Mesothelial cell of epicardium (in vitro differentiated cells): Measurements from ENCODE around the gene C11orf97. TPM values are rescaled to one million over a fixed set of nuclear protein-coding genes. Genes with fewer than 3 reads are reported as not detected.

Experiments
- DNase-seq, 2 experiments: peaks; one replicate each; pipeline ENCODE4 v3.0.0; 2021; ENCODE audit warnings: low spot score in 2 of 2; ENCODE audit not compliant: unreplicated experiment in 2 of 2
- H3K27ac Mint-ChIP-seq: 2 replicates; pipeline ENCODE4 v1.8.0; 2021; ENCODE audit warnings: mixed read lengths
- H3K27me3 Mint-ChIP-seq: 2 replicates; pipeline ENCODE4 v1.8.0; 2021; ENCODE audit warnings: low read depth, mixed read lengths
- H3K36me3 Mint-ChIP-seq: 2 replicates; pipeline ENCODE4 v1.8.0; 2021; ENCODE audit warnings: mixed read lengths
- H3K4me1 Mint-ChIP-seq: 2 replicates; pipeline ENCODE4 v1.8.0; 2021; ENCODE audit warnings: mixed read lengths
- H3K4me3 Mint-ChIP-seq: 2 replicates; pipeline ENCODE4 v1.8.0; 2021; ENCODE audit warnings: mild to moderate bottlenecking, moderate library complexity, mixed read lengths
- H3K9me3 Mint-ChIP-seq: 2 replicates; pipeline ENCODE4 v1.8.0; 2021; ENCODE audit warnings: mixed read lengths
- CTCF ChIP-seq: fragments of 200-600 bp; sonication (generic); IDR thresholded peaks from one replicate; pipeline ENCODE4 v1.5.0; 2021; ENCODE audit warnings: antibody characterized with exemption; ENCODE audit not compliant: unreplicated experiment
- total RNA-seq: library from RNA; stranded (reverse); gene quantifications from 3 replicates; pipeline ENCODE4 v1.2.1, GENCODE V29; 2021

Gene C11orf97
- total RNA-seq, 1 donor from 2014 or later, result not detected

- TF ChIP-seq CTCF, result no peak
- Mint-ChIP-seq H3K27me3 (peaks cover 7% of the 10 kb centered on the region), H3K27ac (no peak overlapping the region), H3K9me3 (no peaks in the 10 kb centered on the region), H3K4me3 (no peak overlapping the region), H3K36me3 (no peaks in the 10 kb centered on the region), H3K4me1 (peaks cover 5% of the 10 kb centered on the region)
- DNase-seq, result no peak
Measured at GRCh38 chr11:94518300-94518699, 6.0 kb downstream of the C11orf97 start.

- DNase-seq, result no peak
- H3K9me3 Mint-ChIP-seq, result no peaks in the 10 kb centered on the region
- no peak overlapping the region for H3K4me3 Mint-ChIP-seq
Measured at GRCh38 chr11:94519478-94520084, 7.3 kb downstream of the C11orf97 start.

DNA sequence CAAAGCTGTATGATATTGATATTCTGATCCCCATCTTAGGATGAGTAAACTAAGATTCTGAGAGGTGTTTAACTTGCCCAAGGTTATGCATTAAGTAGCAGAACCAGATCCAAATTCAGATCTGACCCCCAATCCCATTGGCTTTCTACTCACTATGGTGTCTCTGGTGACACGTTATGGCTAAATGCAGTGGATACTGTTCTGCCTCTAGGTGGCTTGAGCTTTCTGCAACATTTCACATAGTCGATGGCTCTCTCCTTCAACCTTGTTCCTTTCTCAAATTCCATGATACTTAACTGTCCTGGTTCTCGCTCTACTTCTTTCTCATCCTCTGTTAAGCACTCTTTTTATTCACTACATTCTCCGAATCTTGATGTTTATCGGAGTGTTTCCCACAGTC, 9.4 kb downstream of the C11orf97 start:
- H3K4me3 Mint-ChIP-seq, result no peak overlapping the region
- peaks cover 33% of the 10 kb centered on the region for H3K4me1 Mint-ChIP-seq
- H3K36me3 Mint-ChIP-seq, result no peaks in the 10 kb centered on the region
- no peaks in the 10 kb centered on the region for H3K27me3 Mint-ChIP-seq
- no peak overlapping the region for H3K27ac Mint-ChIP-seq
- DNase-seq, result no peak
- no peaks in the 10 kb centered on the region for H3K9me3 Mint-ChIP-seq
- TF ChIP-seq CTCF, result no peak

More at GRCh38 chr11:94519478-94520084, 7.3 kb downstream of the C11orf97 start:
- Mint-ChIP-seq H3K4me1 (peaks cover 15% of the 10 kb centered on the region), H3K27ac (no peak overlapping the region), H3K36me3 (no peaks in the 10 kb centered on the region), H3K27me3 (peaks cover 7% of the 10 kb centered on the region)
- TF ChIP-seq CTCF, result peak; percentile 69

DNA sequence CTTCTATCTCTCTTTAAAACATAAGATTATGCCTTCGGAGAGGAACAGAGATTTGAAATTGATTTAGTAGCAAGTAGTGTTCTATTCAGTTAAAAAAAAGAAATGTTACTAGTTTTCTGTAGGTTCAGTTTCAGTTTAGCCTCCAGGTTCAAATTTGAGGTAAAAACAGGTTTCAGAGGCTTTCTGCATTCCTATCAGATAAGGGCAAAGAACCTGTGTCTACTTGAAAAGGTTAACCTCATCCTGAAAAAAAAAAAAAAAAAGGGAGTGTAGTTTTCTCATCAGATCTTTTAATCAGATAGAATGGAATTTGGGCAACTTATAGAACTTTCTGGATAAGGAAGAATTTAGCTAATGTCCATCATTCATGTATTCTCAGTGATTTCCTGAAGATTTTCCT, 12.1 kb downstream of the C11orf97 start:
- no peak overlapping the region for H3K4me3 Mint-ChIP-seq
- H3K9me3 Mint-ChIP-seq, result no peaks in the 10 kb centered on the region
- H3K27me3 Mint-ChIP-seq, result no peaks in the 10 kb centered on the region
- DNase-seq, result no peak
- TF ChIP-seq CTCF, result no peak
- H3K4me1 Mint-ChIP-seq, result peaks cover 53% of the 10 kb centered on the region
- H3K27ac Mint-ChIP-seq, result peak overlapping the region; percentile 44
- no peaks in the 10 kb centered on the region for H3K36me3 Mint-ChIP-seq

DNA sequence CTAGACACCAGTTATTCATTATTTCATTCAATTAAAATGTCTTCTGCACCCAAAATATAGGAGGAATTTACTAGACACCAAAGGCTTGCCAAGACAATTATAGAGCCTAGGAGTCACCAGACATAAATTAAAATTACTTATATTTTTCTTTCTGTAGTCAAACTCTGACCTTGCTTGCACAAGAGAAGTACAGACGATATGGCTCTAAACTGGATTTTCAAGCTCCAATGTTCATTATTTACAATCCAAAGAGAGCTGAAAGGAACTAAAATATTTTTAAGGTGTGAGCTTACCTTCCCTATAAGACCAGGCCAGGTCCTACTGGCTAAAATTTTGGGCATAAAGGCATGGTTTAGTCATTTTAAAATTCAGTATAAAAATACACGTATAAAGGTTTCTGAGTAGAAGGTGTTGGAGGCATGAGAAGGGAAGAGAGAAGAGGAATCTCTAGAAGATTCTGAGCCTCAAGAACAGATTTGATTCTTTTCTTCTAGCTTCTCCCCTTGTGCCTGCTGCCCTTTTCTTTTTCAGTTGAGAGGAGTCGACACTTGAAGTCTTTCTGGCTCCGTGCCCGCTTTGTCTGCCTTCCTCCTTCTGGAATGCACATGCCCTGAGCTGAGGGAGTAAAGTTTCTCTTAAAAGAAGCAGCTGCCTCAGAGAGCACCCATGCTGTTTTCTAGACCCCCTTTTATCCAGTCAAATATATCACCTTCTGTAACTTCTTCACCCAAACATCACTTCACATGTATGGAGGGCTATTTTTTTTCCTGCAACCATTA, 13.5 kb downstream of the C11orf97 start:
- no peaks in the 10 kb centered on the region for H3K27me3 Mint-ChIP-seq
- peak; percentile 75 to 85 for DNase-seq
- no peaks in the 10 kb centered on the region for H3K9me3 Mint-ChIP-seq
- no peaks in the 10 kb centered on the region for H3K36me3 Mint-ChIP-seq
- peak overlapping the region; percentile 98 for H3K27ac Mint-ChIP-seq
- H3K4me1 Mint-ChIP-seq, result peaks cover 53% of the 10 kb centered on the region
- H3K4me3 Mint-ChIP-seq, result peak overlapping the region; percentile 1
- no peak for TF ChIP-seq CTCF
